Activated CD4-positive, alpha-beta T cell treated with anti-CD3 and anti-CD28 coated beads, Interleukin-2, amount 50 U/mL, for 1 hour (primary cell): ENCODE data around the gene SEMA5A.

Experiments
- DNase-seq: peaks from one replicate; pipeline ENCODE4 v3.0.0-alpha.2; 2020

The SEMA5A gene

GRCh38 chr5:9545992-9546851 lies at the start of gene SEMA5A:
TSS of gene SEMA5A (minus strand) at chr5:9546075. CDS start at chr5:9379946, 166,129 bp downstream.
- peak; percentile 11 for DNase-seq

DNA sequence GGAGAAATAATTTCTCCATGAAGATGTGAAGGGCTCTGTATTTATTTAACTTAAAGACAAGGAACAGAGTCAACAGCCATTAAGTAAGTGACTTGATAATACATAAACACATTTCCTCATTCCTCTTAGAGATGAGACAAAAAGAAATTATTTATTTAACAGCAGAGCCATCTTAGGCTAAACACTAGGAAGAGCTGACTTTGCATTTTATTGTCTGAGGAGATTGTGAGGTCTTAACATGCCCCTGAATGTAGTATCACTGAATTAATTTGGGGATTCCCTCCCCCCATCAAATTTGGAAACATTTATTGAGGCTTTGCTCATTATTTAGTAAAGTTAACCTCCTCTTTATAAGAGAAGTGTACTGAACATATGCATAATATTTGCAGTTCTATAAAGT lies 49.0 kb upstream of the SEMA5A start:
- no peak for DNase-seq

GRCh38 chr5:9589049-9589835 lies 43.4 kb upstream of the SEMA5A start:
- no peak for DNase-seq

DNA sequence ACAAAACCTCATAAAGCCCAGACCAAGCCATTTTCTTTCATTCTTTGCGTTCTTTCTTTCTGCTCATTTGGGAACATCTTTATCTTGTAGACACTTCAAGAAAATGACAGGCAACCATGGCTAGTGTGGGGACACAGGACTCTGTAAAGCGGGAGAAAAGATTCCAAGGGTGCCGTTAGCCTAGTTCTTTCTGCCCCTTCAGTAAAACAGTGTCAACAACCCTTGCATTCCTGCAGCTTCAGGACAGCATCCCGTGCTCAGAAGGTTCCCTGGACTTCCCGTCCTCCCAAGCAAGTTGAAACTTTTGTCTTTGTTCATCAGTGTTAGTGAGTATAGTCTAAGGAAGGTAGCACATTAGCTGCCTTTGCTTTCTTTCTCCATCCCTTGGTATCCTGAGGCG lies 42.4 kb upstream of the SEMA5A start:
- no peak for DNase-seq

GRCh38 chr5:9587135-9587534 lies 41.3 kb upstream of the SEMA5A start:
- no peak for DNase-seq

DNA sequence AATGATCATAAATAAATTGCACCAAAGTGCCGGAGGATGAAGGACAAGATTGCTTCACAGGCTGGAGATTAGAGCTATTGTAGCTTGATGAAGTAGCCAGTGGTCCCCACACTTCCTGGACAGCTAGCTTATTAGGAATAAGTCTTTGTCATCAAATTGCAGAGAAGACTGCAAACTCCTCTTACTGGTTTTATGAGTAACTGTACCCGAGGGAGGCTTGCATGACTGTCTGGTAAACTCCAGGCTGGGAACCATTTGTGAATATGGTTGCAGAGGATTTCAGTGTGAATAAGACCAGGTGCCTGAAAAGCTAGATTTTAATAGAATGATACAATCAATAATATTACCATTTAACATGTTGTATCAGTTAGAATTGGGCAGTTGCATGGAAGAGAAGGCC lies 36.5 kb upstream of the SEMA5A start:
- no peak for DNase-seq

GRCh38 chr5:9573796-9574195 lies 27.9 kb upstream of the SEMA5A start:
- DNase-seq: no peak

- no peak for DNase-seq
Measured at GRCh38 chr5:9572246-9572645, 26.4 kb upstream of the SEMA5A start.

- no peak for DNase-seq
Measured at GRCh38 chr5:9570876-9571275, 25.0 kb upstream of the SEMA5A start.

GRCh38 chr5:9567039-9567438 lies 21.2 kb upstream of the SEMA5A start:
- DNase-seq: no peak

DNA sequence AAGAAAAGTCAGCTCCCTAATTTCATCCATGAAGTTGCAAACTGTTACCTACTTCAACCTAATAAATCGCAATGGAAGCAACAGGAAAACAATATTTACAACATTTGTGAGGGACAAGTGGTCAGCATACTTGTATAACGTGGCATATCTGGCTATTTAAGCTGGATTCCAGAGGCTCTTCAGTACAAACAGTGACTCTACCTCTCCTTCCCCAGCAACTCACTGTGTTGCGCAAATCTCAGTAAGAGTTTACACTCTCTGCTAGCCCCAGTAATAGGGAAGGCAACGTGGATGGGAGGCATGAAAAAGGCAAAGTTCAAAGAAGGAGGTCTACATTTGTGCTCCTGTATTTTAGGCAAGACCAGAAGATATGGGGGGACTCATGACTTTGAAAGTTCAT lies 18.9 kb upstream of the SEMA5A start:
- DNase-seq: no peak

- no peak for DNase-seq
Measured at GRCh38 chr5:9562141-9562540, 16.3 kb upstream of the SEMA5A start.

- DNase-seq: no peak
Measured at GRCh38 chr5:9559965-9560364, 14.1 kb upstream of the SEMA5A start.

- no peak for DNase-seq
Measured at GRCh38 chr5:9558319-9558965, 12.6 kb upstream of the SEMA5A start.

- DNase-seq: no peak
Measured at GRCh38 chr5:9557696-9558095, 11.8 kb upstream of the SEMA5A start.

DNA sequence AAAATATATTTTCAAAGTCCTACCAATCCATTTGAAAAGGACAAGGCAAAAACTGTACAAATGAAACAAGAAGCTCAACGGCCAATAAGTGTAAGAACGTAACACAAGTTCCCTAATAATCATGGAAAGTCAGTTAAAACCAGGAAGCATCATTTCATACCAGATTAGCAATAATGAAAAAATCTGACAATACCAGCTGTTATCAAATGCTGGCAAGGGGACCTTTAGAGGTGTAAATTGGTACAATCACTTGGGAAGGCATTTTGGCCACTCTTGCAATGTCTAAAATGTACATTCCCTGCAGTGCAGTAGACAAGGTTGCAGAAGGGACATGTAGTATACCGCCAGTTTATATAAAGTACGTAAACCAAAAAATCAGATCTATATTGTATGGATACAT lies 10.1 kb upstream of the SEMA5A start:
- DNase-seq: no peak

GRCh38 chr5:9554122-9554521 lies 8.2 kb upstream of the SEMA5A start:
- DNase-seq: no peak

DNA sequence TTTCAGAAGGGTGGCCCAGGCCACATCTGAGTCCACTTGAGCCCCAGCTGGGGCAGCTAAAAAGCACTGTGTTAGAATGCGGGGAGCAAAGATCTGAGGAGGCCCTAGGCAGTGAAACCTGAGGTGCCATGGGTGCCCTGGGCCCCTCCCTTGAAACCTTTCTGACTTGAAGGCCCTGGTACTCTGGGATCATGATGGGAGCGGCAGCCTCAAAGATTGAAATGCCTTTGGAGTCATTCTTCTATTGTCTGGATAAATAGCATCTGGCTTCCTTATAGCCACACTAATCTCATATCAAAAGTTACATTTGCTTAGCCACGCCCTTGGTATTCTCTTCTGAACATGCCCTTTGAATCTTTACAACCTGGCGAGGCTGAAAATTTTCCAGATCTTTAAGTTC lies 7.7 kb upstream of the SEMA5A start:
- no peak for DNase-seq

- no peak for DNase-seq
Measured at GRCh38 chr5:9551567-9552537, 6.0 kb upstream of the SEMA5A start.

DNA sequence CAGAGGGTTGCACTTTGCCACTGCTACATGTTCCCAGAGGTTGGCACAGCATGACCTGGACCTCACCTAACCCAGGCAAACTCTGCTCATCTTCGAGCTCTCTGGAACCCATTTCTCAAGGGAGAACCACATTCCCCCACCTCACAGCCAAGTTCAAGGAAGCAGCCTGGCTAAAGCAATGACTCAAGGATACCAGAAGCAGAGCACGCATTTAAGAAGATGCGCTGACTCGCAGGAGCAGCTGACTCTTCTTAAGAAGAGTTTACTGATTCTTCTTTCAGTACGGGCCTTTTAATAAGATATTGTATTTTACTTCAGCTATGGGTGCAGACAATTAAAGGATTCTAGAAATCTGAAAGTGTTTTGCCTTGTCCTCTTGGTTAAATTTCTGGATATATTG lies 4.1 kb upstream of the SEMA5A start:
- no peak for DNase-seq

DNA sequence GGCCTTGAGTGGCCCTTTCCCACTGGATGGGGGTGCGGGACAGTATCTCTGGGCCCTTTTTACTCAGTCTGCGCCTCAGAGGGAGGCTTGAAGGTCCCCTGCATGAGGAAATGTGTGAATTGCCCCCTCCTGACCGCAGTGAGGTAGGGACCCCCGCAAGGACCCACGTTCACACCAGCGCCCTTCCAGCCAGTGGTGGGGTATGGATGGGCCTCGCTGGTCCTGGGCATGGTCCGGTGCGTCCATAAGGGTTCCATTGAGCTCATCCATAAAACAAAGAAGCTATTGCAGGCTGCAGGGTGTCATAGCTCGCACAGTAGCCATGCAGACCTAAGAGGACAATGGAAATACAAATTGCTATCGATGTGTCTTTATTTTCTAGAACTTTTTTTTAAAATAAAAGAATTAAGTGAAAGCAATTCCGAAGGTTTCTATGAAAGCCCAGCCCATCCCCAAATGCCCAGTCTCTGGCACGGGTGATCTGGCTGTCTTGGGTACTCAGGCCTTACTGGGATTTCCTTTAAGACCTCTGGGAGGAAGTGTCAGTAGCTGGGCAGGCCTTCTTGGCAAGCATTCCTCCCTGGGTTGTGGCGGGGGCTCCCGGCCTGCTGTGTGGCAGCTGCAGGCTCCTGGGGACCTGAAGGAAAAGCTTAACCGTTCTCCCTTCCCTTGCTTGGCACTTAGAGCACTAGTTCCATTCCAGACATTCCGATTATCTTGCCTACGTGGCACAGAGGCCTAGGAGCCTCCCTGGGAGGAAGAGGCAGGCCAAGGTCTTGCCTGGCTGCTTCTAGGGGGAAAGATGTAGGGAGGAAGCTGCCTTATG lies 1.5 kb upstream of the SEMA5A start:
- DNase-seq: no peak
